ENCODE data around the gene MLC1. TPM values are rescaled to one million over a fixed set of nuclear protein-coding genes. Genes with fewer than 3 reads are reported as not detected.
A peak's percentile ranks its signal among the peaks of the same experiment; 100 is the strongest.

The MLC1 gene
- total and polyA plus RNA-seq, 9 donors, result 0.11 to 1.1 (median 0.35) TPM; not detected in 2

DNA sequence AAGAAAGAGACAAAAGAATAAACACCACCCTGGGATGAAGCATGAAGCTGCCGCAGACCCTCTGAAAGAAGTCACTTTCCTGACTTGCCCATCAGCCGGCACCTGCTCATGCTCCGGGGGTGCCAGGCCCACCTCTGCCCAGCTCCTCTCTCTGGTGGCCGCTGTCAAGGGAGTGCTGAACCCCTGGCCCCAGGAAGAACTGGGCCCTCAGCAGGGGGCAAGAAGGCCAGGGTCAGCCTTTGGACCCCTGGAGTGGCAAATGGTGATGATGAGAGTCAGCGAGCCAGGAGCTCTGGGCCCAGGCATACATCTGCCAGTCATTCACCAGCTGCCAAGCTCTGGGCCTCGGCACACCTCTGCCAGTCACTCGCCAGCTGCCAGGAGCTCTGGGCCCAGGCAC, 44.5 kb downstream of the MLC1 start:
- Histone ChIP-seq H3K4me3 (no peak overlapping the region), H3K4me1 (ENCODE audit: insufficient read depth) (no peaks in the 10 kb centered on the region), H3K27ac (no peak overlapping the region), H3K36me3 (no peaks in the 10 kb centered on the region), H3K9me3 (peaks cover 0 to 4% of the 10 kb centered on the region in 2 donors), H3K27me3 (no peaks in the 10 kb centered on the region)
- peak in 1 of 5 donors; percentile 4 for DNase-seq
- WGBS, 3 donors, result 87 to 90% (median 88%) methylated on average over 7 of the region's 7 CpGs
- intact Hi-C loops (cut with DNase I), result no loop called here
- TF ChIP-seq EP300 (IDR thresholded peaks at IDR 0.05) (no peak), POLR2A (IDR thresholded peaks at IDR 0.05) (no peak)
- TF ChIP-seq, protein P1, sequence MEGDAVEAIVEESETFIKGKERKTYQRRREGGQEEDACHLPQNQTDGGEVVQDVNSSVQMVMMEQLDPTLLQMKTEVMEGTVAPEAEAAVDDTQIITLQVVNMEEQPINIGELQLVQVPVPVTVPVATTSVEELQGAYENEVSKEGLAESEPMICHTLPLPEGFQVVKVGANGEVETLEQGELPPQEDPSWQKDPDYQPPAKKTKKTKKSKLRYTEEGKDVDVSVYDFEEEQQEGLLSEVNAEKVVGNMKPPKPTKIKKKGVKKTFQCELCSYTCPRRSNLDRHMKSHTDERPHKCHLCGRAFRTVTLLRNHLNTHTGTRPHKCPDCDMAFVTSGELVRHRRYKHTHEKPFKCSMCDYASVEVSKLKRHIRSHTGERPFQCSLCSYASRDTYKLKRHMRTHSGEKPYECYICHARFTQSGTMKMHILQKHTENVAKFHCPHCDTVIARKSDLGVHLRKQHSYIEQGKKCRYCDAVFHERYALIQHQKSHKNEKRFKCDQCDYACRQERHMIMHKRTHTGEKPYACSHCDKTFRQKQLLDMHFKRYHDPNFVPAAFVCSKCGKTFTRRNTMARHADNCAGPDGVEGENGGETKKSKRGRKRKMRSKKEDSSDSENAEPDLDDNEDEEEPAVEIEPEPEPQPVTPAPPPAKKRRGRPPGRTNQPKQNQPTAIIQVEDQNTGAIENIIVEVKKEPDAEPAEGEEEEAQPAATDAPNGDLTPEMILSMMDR (IDR thresholded peaks at IDR 0.05), result no peak

DNA sequence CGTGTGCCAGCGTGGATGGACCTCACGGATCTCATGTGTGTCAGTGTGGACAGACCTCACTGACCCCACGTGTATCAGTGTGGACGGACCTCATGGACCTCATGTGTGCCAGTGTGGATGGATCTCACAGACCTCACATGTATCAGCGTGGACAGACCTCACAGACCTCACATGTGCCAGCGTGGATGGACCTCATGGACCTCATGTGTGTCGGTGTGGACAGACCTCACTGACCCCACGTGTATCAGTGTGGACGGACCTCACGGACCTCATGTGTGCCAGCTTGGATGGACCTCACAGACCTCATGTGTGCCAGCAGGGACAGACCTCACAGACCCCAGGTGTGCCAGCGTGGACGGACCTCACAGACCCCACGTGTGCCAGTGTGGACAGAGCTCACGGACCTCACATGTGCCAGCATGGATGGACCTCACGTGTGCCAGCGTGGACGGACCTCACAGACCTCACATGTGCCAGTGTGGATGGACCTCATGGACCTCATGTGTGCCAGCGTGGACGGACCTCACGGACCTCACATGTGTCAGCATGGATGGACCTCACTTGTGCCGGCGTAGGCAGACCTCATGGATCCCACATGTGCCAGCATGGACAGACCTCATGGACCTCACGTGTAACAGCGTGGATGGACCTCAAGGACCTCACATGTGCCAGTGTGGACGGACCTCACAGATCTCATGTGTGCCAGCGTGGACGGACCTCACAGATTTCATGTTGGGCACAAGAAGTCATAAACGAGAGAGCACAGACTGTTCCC, 45.4 kb downstream of the MLC1 start:
- peak in 2 of 5 donors; percentile 14 to 18 for DNase-seq
- Histone ChIP-seq H3K4me1 (ENCODE audit: insufficient read depth) (no peaks in the 10 kb centered on the region), H3K4me3 (no peak overlapping the region), H3K27me3 (no peaks in the 10 kb centered on the region), H3K36me3 (no peaks in the 10 kb centered on the region), H3K9me3 (peaks cover 0 to 4% of the 10 kb centered on the region in 2 donors), H3K27ac (no peak overlapping the region)
- intact Hi-C loops (cut with DNase I), result no loop called here
- TF ChIP-seq EP300 (IDR thresholded peaks at IDR 0.05) (no peak), POLR2A (IDR thresholded peaks at IDR 0.05) (no peak)
- TF ChIP-seq, protein P1 (IDR thresholded peaks at IDR 0.05), result no peak
- WGBS, 3 donors, result 87 to 91% (median 90%) methylated on average over 29 of the region's 29 CpGs

DNA sequence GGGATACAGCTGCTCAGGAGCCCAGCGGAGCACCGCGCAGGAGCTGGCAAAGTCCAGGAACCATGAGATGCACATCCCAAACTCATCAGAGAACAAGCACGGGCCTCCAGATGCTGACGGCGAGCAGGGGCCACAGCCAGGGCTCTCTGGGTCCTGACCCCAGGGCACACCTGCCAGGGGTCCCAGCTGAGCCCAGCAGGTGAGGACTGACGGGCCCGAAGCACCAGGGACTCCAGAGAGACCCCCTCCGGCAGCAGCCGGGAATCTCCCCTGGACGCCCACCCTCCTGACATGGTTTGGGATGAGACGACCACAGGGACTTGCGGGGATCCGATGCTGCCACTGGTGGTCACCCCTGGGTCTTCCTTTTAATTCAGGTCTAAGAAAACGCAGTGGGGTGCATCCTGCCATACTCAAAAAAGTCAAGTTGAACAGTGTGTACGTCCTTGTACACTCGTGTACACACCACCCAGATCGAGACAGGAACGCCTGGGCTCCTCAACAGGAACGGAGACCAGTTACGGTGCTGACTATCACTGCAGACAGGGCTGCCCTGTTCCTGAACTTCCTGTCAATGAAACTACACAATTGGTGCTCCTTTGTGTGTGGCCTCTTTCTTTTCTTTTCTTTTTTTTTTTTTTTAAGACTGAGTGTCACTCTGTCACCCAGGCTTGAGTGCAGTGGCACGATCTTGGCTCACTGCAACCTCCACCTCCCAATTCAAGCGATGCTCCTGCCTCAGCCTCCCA, 49.1 kb downstream of the MLC1 start:
- TF ChIP-seq POLR2A (IDR thresholded peaks at IDR 0.05), result no peak
- no peak for TF ChIP-seq EP300 (IDR thresholded peaks at IDR 0.05)
- TF ChIP-seq, protein P1 (IDR thresholded peaks at IDR 0.05), result no peak
- H3K27me3 ChIP-seq, result no peaks in the 10 kb centered on the region
- intact Hi-C loops (cut with DNase I), result no loop called here
- no peaks in the 10 kb centered on the region for H3K4me1 ChIP-seq (ENCODE audit: insufficient read depth)
- 81 to 88% (median 83%) methylated on average over 22 to 23 of the region's 23 CpGs for WGBS, 3 donors
- DNase-seq, result peak in 1 of 5 donors; percentile 24
- H3K36me3 ChIP-seq, result no peaks in the 10 kb centered on the region
- no peak overlapping the region for H3K27ac ChIP-seq
- H3K9me3 ChIP-seq, result peaks cover 0 to 4% of the 10 kb centered on the region in 2 donors
- no peak overlapping the region for H3K4me3 ChIP-seq

DNA sequence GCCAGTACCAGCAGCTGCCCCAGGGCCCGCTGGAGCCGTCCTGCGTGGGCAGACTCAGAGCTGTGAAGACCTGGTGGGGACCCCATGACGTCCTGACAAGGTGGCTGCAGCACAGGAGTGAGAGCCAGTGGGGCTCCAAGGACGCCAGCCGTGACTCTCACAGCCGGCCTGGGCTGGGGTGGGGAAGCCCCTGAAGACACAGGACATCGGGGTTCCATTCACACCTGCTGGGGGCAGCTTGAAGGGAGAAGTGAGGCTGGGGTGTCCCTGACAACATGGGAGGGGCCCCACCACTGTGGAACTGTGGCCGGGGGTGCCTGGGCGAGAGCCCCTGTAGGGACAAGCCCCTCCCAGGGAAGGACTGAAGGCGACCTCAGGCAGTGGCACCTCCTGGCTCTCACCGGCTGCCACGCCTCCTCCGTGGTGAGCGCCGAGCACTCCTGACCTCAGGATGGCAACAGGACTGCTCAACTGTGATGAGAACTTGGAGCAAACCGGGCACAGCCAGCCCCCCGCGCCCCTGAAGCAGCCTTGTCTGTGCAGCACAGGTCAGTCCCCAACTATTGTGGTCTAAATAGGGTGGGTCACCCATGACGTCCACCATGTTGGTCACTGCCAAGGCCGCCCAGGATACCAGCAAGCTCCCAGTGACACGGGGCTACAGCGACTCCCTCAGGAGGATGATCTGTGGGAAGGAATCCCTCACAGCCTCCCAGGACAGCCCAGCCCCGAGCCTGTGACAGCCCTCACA, 49.9 kb downstream of the MLC1 start:
- Histone ChIP-seq H3K36me3 (no peaks in the 10 kb centered on the region), H3K27me3 (no peaks in the 10 kb centered on the region), H3K9me3 (peaks cover 0 to 4% of the 10 kb centered on the region in 2 donors), H3K27ac (no peak overlapping the region), H3K4me3 (no peak overlapping the region), H3K4me1 (ENCODE audit: insufficient read depth) (no peaks in the 10 kb centered on the region)
- WGBS, 3 donors, result 67 to 71% (median 71%) methylated on average over 18 to 24 of the region's 24 CpGs
- DNase-seq, result peak in 1 of 5 donors; percentile 27
- TF ChIP-seq POLR2A (IDR thresholded peaks at IDR 0.05), result no peak
- TF ChIP-seq EP300 (IDR thresholded peaks at IDR 0.05), result no peak
- TF ChIP-seq, protein P1 (IDR thresholded peaks at IDR 0.05), result no peak
- intact Hi-C loops (cut with DNase I), result no loop called here
